Suprapubic skin (tissue), 4 donors: ENCODE results near the gene L3MBTL4. TPM values are rescaled to one million over a fixed set of nuclear protein-coding genes. Genes with fewer than 3 reads are reported as not detected.
"Not testable (repeated sequence)": the region's sequence is repeated elsewhere in the genome, so short reads cannot be mapped to it uniquely, and the experiment has no call there.

Source experiments
- DNase-seq, 2 donors: peaks; one replicate each; pipeline ENCODE4 v3.0.0-alpha.2; 2019; ENCODE audit warnings: low spot score in 2 of 2
- H3K27ac ChIP-seq: fragments of 200-600 bp; sonication (generic); one replicate; pipeline ENCODE4 v1.5.1; 2019
- H3K27me3 ChIP-seq: fragments of 200-600 bp; sonication (generic); one replicate; pipeline ENCODE4 v1.5.1; 2019
- H3K36me3 ChIP-seq: fragments of 200-600 bp; sonication (generic); one replicate; pipeline ENCODE4 v1.5.1; 2019
- H3K4me1 ChIP-seq: fragments of 200-600 bp; sonication (generic); one replicate; pipeline ENCODE4 v1.5.1; 2019
- H3K4me3 ChIP-seq: fragments of 200-600 bp; sonication (generic); one replicate; pipeline ENCODE4 v1.5.1; 2019; ENCODE audit warnings: mild to moderate bottlenecking
- H3K9me3 ChIP-seq: fragments of 200-600 bp; sonication (generic); one replicate; pipeline ENCODE4 v1.5.1; 2019
- EP300 ChIP-seq: sonication (generic); formaldehyde crosslinking; IDR thresholded peaks from one replicate; pipeline ENCODE4 v1.6.1; 2017; ENCODE audit warnings: antibody characterized with exemption
- POLR2A ChIP-seq, 2 donors: fragments of 450-650 bp; IDR thresholded peaks; one replicate each; pipeline ENCODE4 v1.6.1; 2017; ENCODE audit warnings: antibody characterized with exemption in 2 of 2, mild to moderate bottlenecking in 2 of 2, moderate library complexity in 2 of 2
- POLR2AphosphoS5 ChIP-seq, 3 donors: sonication (generic); formaldehyde crosslinking; IDR thresholded peaks; one replicate each; pipeline ENCODE4 v1.6.1; 2017; ENCODE audit warnings: antibody characterized with exemption in 3 of 3
- WGBS: methylation state at CpG from one replicate; pipeline ENCODE4 v1.1.5; 2018; 5-methylcytosine and 5-hydroxymethylcytosine counted together
- total RNA-seq, 4 donors: library from RNA; depleted of rRNA; stranded (reverse); fragments of >200 nt; gene quantifications; one replicate each; pipeline ENCODE4 v1.1.0, GENCODE V29; 2016
- TF ChIP-seq, protein P1 (sequence below), 2 donors: fragments of 200-600 bp in 1 of 2; fragments of 450-650 bp in 1 of 2; sonication (generic) in 1 of 2; IDR thresholded peaks; one replicate each; pipeline ENCODE4 v1.5.1; 2016 to 2019; ENCODE audit warnings: antibody characterized with exemption in 2 of 2, mild to moderate bottlenecking in 1 of 2, moderate library complexity in 1 of 2

L3MBTL4 gene
- total RNA-seq, 4 donors from 2014 or later = 11.9 to 29.9 (median 14.4) TPM

DNA sequence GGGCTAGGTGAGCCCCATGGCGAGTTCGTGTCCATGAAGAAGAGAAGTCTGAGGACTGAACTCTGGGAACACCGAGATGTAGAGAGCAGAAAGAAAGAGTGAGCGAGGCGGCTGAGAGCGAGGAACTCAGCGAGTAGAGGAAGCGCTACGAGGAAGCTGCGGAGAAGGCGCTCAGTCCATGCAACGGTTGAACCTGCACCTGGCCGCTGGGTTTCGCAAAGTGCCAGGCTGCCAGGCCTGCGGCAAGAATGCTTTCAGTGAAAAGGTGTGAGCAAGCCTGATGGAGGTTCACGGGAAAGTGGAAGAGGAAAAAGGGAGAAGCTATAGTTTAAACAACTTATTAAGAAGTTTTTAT, 268.4 kb downstream of the L3MBTL4 start:
- WGBS = 89% methylated on average over 16 of the region's 16 CpGs
- no peak for DNase-seq
- Histone ChIP-seq H3K4me1 (no peaks in the 10 kb centered on the region), H3K36me3 (no peaks in the 10 kb centered on the region), H3K4me3 (no peak overlapping the region), H3K27me3 (no peaks in the 10 kb centered on the region), H3K9me3 (no peaks in the 10 kb centered on the region), H3K27ac (no peak overlapping the region)
- TF ChIP-seq, protein P1, sequence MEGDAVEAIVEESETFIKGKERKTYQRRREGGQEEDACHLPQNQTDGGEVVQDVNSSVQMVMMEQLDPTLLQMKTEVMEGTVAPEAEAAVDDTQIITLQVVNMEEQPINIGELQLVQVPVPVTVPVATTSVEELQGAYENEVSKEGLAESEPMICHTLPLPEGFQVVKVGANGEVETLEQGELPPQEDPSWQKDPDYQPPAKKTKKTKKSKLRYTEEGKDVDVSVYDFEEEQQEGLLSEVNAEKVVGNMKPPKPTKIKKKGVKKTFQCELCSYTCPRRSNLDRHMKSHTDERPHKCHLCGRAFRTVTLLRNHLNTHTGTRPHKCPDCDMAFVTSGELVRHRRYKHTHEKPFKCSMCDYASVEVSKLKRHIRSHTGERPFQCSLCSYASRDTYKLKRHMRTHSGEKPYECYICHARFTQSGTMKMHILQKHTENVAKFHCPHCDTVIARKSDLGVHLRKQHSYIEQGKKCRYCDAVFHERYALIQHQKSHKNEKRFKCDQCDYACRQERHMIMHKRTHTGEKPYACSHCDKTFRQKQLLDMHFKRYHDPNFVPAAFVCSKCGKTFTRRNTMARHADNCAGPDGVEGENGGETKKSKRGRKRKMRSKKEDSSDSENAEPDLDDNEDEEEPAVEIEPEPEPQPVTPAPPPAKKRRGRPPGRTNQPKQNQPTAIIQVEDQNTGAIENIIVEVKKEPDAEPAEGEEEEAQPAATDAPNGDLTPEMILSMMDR (IDR thresholded peaks at IDR 0.05) = no peak
- TF ChIP-seq POLR2AphosphoS5 (IDR thresholded peaks at IDR 0.05) = no peak
- TF ChIP-seq EP300 = no peak
- TF ChIP-seq POLR2A (IDR thresholded peaks at IDR 0.05) = no peak

DNA sequence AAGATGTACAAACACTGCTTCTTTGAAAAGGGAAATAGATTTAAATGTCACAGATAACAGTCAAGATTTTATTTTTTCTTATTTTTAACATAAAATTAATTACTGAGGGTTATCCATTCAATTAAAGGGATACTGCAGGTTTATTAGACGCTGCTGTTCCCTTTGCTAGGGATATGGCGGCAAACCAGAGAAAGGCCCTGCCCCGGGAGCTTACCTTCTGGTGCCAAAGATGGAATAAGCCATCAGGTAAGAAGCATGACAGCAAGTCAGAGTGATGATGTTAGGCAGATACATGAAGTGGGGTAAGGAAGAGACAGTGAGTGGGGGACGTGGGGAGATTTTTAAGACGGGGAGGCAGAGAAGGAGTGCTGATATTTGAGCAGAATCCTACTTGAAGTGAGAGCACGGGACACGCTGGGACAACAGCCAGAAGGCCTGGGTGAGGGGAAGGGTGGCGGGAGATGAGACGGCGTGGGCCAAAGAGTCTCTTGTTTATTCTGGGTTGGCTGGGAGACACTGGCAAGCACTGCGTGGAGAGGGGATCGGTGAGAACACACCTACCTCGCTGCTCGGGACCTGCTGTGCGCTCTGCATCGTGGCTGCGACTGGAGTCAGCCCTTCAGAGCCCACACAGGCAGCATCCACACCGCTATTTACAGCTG, 268.9 kb downstream of the L3MBTL4 start:
- Histone ChIP-seq H3K9me3 (no peaks in the 10 kb centered on the region), H3K27me3 (no peaks in the 10 kb centered on the region), H3K4me1 (no peaks in the 10 kb centered on the region), H3K36me3 (no peaks in the 10 kb centered on the region), H3K27ac (no peak overlapping the region), H3K4me3 (no peak overlapping the region)
- no peak for DNase-seq
- TF ChIP-seq POLR2A (IDR thresholded peaks at IDR 0.05) = no peak
- TF ChIP-seq, protein P1 (IDR thresholded peaks at IDR 0.05) = no peak
- no peak for TF ChIP-seq EP300
- TF ChIP-seq POLR2AphosphoS5 (IDR thresholded peaks at IDR 0.05) = no peak
- WGBS = 86% methylated on average over 18 of the region's 18 CpGs

DNA sequence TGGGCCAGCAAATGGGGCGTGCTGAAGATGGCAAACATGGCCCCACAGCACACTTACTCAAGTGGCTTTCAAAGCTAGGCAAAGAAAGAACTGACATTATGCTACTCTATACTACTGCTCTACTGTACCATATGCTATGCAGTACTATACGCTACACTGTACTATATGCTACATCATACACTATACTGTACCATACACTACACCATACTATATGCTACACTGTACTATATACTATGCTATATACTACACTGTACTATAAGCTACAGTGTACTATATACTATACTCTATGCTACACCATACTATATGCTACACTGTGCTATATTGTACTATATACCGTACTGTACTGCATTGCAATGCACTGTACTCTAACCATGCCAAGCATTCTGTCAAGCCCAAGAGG, 275.7 kb downstream of the L3MBTL4 start:
- TF ChIP-seq, protein P1 (IDR thresholded peaks at IDR 0.05) = no peak
- no peak for TF ChIP-seq POLR2A (IDR thresholded peaks at IDR 0.05)
- TF ChIP-seq EP300 = no peak
- TF ChIP-seq POLR2AphosphoS5 (IDR thresholded peaks at IDR 0.05) = no peak
- no peak for DNase-seq
- Histone ChIP-seq H3K27ac (no peak overlapping the region), H3K4me1 (no peaks in the 10 kb centered on the region), H3K4me3 (no peak overlapping the region), H3K9me3 (no peaks in the 10 kb centered on the region), H3K36me3 (peaks cover 7% of the 10 kb centered on the region), H3K27me3 (no peaks in the 10 kb centered on the region)
- 94% methylated on average over 3 of the region's 3 CpGs for WGBS

DNA sequence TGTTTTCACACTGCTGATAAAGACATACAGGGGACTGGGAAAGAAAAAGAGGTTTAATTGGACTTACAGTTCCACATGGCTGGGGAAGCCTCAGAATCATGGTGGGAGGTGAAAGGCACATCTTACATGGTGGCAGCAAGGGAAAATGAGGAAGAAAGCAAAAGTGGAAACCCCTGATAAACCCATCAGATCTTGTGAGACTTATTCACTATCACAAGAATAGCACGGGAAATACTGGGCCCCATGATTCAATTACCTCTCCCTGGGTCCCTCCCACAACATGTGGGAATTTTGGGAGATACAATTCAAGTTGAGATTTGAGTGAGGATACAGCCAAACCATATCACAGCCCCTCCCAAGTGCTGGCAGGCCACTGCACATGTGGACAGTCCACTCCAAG, 278.8 kb downstream of the L3MBTL4 start:
- not testable (repeated sequence) for H3K27ac ChIP-seq, DNase-seq, H3K36me3 ChIP-seq, H3K4me1 ChIP-seq, H3K27me3 ChIP-seq, H3K9me3 ChIP-seq, H3K4me3 ChIP-seq
- 90% methylated on average over 1 of the region's 1 CpG for WGBS

DNA sequence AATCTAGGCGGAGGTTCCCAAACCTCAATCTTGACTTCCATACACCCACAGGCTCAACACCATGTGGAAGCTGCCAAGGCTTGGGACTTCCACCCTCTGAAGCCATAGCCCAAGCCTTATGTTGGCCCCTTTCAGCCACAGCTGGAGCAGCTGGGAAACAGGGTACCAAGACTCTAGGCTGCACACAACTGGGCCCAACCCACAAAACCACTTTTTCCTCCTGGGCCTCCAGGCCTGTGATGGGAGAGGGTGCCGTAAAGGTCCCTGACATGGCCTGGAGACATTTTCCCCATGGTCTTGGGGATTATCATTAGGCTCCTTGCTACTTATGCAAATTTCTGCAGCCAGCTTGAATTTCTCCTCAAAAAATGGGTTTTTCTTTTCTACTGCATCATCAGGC, 279.7 kb downstream of the L3MBTL4 start:
- DNase-seq, H3K27ac ChIP-seq, H3K4me1 ChIP-seq, H3K4me3 ChIP-seq, H3K9me3 ChIP-seq, H3K36me3 ChIP-seq, H3K27me3 ChIP-seq: not testable (repeated sequence)
- 93% methylated on average over 2 of the region's 2 CpGs for WGBS

DNA sequence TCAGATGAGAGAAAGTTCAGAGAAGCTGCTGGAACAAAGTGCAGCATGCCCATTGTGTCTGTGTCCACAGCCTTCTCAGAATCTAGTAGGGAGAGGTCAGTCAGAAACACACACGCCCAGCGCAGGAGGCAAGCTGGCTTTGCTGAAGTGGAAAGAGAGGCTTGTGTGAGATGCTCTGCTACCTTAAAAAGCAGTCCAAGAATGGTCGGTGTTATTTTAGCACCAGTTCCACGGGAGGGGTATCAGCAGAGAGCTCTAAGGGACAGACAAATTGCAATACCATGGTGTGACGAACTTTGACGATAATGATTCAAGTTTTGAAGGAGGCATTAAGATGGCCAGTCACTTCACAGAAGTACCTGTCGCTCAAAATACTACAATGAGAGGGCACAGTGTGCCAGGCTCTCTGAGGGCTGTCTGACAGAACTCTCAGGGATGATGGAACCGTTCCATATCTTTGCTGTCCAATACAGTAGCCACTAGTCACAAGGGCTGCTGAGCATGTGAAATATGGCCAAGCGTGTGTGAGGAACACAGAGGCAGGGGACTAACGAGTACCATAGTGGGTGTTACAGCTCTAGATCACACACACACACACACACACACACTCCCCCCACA, 281.9 kb downstream of the L3MBTL4 start:
- no peaks in the 10 kb centered on the region for H3K9me3 ChIP-seq
- WGBS = 94% methylated on average over 10 of the region's 10 CpGs

More for the DNA sequence above, 281.9 kb downstream of the L3MBTL4 start:
- Histone ChIP-seq H3K4me1 (no peaks in the 10 kb centered on the region), H3K36me3 (peaks cover 7% of the 10 kb centered on the region), H3K27me3 (no peaks in the 10 kb centered on the region), H3K27ac (no peak overlapping the region), H3K4me3 (no peak overlapping the region)
- no peak for TF ChIP-seq EP300
- no peak for TF ChIP-seq POLR2A (IDR thresholded peaks at IDR 0.05)
- TF ChIP-seq, protein P1 (IDR thresholded peaks at IDR 0.05) = no peak
- TF ChIP-seq POLR2AphosphoS5 (IDR thresholded peaks at IDR 0.05) = no peak
- no peak for DNase-seq
